K562 treated with DMSO at 1 percent for 24 hours (cell line): ENCODE data around the gene UCHL3. TPM values are rescaled to one million over a fixed set of nuclear protein-coding genes. Genes with fewer than 3 reads are reported as not detected.

ENCODE experiments used
- total RNA-seq: library from RNA; unstranded; fragments of 300-600 nt; gene quantifications from 2 replicates; pipeline ENCODE4 v1.2.3, GENCODE V29; 2022; ENCODE audit warnings: low read depth; ENCODE audit not compliant: insufficient read depth

Gene UCHL3
- total RNA-seq = 33.4 and 35.8 TPM in 2 replicates

GRCh38 chr13:75549262-75550158 lies at the start of gene UCHL3:
Gene UCHL3 (plus strand): TSS chr13:75549791. CDS start chr13:75549821, 30 bp downstream.

GRCh38 chr13:75537401-75538365 lies 11.9 kb upstream of the UCHL3 start, which contains the start of gene COMMD6:
Gene COMMD6 (minus strand): TSS chr13:75537841. CDS start chr13:75537805, 36 bp downstream.

GRCh38 chr13:75635828-75636435 lies 86.3 kb downstream of the UCHL3 start, which contains the start of gene LMO7:
Gene LMO7 (plus strand): TSS chr13:75636330. CDS start chr13:75636658, 328 bp downstream.

Other genes with a start within 250 kb of the UCHL3 start
- gene TBC1D4, start 67.6 kb upstream of the UCHL3 start, total RNA-seq = 4.5 and 4.7 TPM in 2 replicates
- 49.8 and 75.8 TPM in 2 replicates for gene COMMD6, start 11.9 kb upstream of the UCHL3 start, total RNA-seq
- gene LMO7, start 86.5 kb downstream of the UCHL3 start, total RNA-seq = 4.2 and 5.8 TPM in 2 replicates